Measurements from ENCODE around the gene CD226.
"Not testable (repeated sequence)": the region's sequence is repeated elsewhere in the genome, so short reads cannot be mapped to it uniquely, and the experiment has no call there.

CD226 gene

DNA sequence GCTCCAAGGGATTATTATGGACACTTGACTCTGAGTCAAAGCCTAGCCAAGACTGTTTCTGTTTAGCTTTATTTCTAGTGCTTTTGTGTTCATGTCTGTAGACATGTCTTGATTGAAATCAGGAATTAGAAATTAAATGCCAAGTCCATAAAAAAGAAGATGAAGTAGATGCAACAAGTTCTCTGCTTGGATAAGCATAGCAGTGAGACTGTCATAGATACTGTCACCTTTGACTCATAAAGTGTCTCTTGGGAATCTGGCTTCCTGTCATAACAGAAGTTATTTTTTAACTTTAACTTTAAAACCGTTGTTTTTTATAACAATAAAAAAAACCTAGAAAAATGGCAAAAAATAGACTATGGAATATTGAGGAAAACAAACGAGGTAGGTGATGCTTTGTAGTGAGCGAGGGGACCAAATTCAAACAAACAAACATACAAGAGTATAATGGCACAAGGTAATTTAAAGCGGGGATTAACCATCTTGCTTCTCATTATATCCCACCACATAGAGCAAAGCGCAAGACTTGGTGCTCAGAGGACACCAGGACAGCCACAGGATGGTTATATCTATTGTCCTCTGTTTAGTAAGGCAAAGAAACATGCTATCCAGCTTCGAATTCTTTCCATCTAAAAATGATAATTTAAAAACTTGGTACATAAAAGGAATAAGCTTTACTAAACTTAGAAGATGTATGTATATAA lies 64.6 kb downstream of the CD226 start:
- peak overlapping the region; percentile 48; the same call in 1 of the 2 replicates for H3K4me3 ChIP-seq (ENCODE audit: low read length)
- no peak for TF ChIP-seq ZNF274 (IDR thresholded peaks at IDR 0.05; ENCODE audit: low read depth, low read length)

DNA sequence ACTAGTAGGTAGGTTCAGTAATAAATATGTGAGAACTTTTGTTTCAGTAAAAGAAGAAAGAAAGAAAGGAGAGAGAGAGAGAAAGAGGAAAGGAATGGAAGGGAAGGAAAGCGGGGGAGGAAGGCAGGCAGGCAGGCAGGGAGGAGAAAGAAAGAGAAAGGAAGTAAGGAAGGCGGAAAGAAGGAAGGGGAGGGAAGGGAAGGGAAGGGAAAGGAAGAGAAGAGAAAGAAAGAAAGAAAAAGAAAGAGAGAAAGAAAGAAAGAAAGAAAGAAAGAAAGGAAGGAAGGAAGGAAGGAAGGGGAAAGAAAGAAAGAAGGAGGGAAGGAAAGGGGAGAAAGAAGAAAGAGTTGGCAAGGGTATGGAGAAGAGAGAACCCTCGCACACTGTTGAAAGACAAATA lies 67.6 kb downstream of the CD226 start:
- no peak for TF ChIP-seq ZNF274 (IDR thresholded peaks at IDR 0.05; ENCODE audit: low read depth, low read length)
- H3K4me3 ChIP-seq (ENCODE audit: low read length) = no peak overlapping the region

DNA sequence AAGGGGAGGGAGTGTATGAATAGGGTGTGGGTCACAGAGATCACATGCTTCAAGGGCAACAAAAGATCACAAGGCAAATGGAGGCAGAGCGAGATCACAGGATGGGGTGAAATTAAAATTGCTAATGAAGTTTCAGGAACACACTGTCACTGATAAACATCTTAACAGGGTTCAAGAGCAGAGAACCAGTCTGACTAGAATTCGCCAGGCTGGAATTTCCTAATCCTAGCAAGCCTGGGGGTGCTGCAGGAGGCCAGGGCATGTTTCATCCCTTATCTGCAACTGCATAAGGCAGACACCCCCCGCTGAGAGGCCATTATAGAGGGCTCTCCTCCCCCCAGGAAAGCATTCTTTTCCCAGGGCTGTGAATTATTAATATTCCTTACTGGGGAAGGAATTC lies 68.6 kb downstream of the CD226 start:
- H3K4me3 ChIP-seq (ENCODE audit: low read length) = not testable (repeated sequence)

DNA sequence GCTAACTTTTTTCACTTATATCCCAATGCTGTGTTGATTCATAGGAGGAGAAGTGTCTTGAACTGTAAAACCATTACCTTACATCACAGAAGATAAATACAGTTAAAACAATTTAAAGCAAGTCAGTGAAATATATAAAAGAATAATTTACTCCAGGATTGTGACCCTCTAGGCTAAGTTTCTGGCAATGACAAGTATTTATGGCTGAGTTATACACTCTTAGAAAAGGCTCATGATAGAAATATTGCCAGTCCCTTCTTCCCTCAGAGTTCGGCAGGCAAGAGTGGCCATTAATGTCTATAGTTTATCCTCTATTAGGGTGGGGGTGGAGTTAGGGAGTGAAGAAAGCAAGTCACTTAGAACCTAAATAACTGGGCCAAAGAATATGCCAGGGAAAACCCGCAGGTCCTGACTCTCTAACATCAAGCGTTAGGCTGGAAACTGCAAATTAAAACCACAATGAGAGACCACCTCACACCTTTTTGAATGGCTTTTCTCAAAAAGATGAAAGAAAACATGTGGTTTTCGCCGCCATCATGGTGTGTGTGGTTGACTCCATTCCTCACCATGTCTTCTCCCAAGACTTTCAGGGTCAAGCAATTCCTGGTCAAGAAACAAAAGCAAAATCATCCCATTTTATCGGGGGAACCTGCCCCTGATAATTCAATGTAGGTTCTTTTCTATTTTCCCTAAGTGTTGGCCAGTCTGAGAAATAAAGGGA lies 69.3 kb downstream of the CD226 start:
- no peak for TF ChIP-seq ZNF274 (IDR thresholded peaks at IDR 0.05; ENCODE audit: low read depth, low read length)
- H3K4me3 ChIP-seq (ENCODE audit: low read length) = no peak overlapping the region

DNA sequence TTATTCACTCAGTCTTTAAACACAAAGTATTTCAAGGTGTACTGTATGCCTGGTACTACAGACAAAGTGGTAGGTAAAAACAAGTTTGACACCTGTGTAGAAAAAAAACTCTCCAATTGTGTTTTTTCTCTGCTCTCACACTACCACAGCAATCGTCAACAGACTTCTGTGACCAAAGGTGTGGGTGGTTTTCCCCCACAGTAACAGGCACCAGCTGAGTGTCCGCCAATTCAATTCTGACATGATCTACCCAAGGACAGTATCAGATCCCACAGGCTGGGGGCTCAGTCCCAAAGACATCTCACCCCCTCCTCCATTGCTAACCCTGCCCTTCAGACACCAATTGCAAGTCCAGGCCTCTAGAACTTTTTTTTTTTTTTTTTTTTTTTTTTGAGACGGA lies 71.2 kb downstream of the CD226 start:
- no peak for TF ChIP-seq ZNF274 (IDR thresholded peaks at IDR 0.05; ENCODE audit: low read depth, low read length)
- H3K4me3 ChIP-seq (ENCODE audit: low read length) = no peak overlapping the region

DNA sequence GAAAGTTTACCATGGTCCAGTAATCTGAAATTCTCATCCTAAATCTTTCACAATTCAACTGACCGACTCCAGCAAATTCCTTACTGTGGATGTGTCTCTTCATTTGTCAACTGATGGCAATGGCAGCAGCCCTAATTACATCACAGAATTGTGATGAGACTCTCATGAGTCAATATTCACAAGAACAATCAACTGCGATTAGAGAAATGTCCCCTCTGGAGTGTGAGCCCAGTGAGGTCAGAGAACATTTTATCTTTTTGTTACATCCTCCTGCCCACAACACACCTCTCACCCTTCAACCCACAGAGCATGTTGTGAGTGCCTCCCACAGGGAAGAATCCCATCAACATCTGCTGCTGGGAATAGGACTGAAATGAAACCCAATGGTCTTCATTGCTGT lies 73.6 kb downstream of the CD226 start:
- H3K4me3 ChIP-seq (ENCODE audit: low read length) = no peak overlapping the region

DNA sequence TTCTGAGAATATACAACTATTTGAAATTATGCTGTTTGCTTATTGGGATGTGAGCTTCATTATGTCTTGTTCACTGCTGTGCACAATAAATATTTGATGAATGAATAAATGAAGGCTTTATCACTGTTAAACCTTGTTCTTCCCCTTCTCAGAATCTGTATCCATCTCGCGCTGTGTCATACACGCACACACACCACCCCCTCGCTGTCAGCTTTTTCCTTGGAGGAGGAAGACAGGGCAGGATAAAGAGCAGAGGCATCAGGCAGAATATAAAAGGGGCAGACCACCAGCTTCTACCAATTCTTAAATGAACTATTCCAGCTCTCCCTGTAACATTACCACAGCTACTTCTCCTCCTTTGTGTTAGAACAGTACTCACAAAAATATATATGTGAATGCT lies 75.0 kb downstream of the CD226 start:
- no peak overlapping the region for H3K4me3 ChIP-seq (ENCODE audit: low read length)
- TF ChIP-seq ZNF274 (IDR thresholded peaks at IDR 0.05; ENCODE audit: low read depth, low read length) = no peak

More for the DNA sequence above, 73.6 kb downstream of the CD226 start:
- TF ChIP-seq ZNF274 (IDR thresholded peaks at IDR 0.05; ENCODE audit: low read depth, low read length) = no peak

DNA sequence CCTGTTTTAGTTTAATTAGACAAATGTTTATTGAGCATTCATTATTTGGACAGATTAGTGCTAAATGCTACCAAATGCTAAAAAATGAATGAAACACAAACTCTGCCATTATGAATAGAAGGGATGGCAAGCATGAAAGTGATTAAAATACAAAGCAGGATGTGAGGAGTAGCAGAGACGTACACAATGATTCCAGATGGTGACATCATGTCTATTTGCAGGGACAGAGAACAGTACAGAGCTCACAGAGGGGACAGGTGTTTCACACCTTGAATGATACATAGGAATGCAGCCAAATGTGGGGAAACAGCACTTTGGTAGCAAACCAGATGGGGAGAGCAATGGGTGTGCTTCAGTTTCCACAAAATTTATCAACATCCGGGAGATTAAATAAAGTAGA lies 76.3 kb downstream of the CD226 start:
- H3K4me3 ChIP-seq (ENCODE audit: low read length) = no peak overlapping the region
- TF ChIP-seq ZNF274 (IDR thresholded peaks at IDR 0.05; ENCODE audit: low read depth, low read length) = no peak

DNA sequence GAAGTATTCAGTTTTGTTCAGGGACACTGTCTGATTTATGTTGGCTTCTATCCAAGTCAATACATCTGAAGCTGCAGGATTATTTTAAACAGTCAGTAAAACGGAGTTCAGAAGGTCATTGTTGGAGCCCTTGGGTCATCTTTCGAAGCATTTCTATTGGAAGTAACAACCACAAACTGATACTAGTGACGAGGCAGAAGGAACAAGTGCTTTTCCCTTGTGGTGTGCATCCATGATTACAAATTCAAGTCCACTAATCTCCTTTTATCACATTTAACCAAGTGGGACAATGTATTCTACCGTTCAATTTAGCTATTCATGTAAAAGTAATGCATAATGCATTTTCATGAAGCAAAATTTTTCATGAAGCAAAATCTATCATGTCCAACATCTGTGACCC lies 76.9 kb downstream of the CD226 start:
- TF ChIP-seq ZNF274 (IDR thresholded peaks at IDR 0.05; ENCODE audit: low read depth, low read length) = no peak
- no peak overlapping the region for H3K4me3 ChIP-seq (ENCODE audit: low read length)

DNA sequence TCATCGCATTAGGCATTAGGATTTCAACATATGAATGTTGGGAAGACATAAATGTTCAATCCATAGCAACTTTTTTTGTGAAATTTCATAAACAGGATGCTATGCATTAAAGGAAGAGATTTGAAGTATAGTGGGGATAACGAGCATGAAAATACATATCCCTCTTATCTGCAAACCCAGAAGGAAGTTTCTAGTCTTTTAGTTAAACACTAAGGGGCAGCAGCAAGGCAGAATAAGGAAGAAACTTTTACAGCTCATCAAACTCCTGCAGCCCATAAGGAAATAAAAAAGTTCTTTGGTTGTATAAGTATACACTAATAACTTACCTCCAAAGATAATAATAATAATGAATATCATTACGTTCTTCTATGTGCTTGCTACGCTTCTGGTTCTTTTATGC lies 81.5 kb downstream of the CD226 start:
- TF ChIP-seq ZNF274 (IDR thresholded peaks at IDR 0.05; ENCODE audit: low read depth, low read length) = no peak
- no peak overlapping the region for H3K4me3 ChIP-seq (ENCODE audit: low read length)

DNA sequence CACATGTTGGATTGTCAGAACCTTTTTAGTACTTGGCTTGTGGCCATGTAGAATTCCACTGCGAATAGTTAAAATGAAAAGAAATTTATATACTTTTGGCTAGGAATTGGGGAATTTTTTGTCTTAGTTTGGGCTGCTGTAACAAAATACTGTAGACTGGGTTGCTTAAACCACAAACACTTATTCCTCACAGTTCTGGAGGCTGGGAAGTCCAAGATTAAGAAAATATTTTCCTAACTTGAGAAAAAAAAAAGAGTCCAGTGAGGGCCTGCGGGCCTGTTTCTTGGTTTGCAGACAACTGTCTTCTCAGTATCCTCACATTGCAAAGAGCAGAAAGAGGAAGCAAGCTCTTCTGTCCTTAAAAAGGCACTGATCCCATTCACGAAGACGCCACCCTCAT lies 81.9 kb downstream of the CD226 start:
- H3K4me3 ChIP-seq (ENCODE audit: low read length) = no peak overlapping the region
- no peak for TF ChIP-seq ZNF274 (IDR thresholded peaks at IDR 0.05; ENCODE audit: low read depth, low read length)

DNA sequence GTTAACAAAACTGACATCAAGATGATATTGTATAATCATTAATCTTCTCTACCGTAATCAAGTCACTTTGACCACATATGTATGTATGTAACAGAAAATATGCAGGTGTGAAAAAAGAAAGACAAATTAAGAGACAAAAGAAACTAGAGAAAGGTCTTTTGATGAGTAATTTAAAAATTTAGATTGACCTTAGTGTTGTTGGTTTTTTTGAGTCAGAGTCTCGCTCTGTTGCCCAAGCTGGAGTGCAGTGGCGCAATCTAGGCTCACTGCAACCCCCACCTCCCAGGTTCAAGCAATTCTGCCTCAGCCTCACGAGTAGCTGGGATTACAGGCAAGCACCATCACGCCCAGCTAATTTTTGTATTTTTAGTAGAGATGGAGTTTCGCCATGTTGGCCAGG lies 82.9 kb downstream of the CD226 start:
- not testable (repeated sequence) for H3K4me3 ChIP-seq (ENCODE audit: low read length)

DNA sequence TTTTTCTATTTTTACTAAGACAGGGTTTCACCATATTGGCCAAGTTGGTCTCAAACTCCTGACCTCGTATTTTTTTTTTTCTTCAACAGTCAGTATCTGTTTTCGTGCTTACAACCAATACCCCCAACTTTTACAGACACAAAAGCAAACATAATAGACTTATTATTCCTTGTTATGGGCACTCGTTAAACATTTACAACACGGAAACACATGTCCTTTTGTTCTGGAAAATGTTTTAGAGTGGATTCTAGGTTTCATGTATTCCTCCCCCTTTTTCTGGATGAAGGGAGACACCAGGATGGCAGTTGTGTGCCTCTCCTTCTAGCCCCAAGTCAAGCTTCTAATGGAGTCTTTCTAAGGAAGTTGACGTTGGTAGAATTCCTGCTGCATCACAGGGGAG lies 88.8 kb downstream of the CD226 start:
- no peak for TF ChIP-seq ZNF274 (IDR thresholded peaks at IDR 0.05; ENCODE audit: low read depth, low read length)
- no peak overlapping the region for H3K4me3 ChIP-seq (ENCODE audit: low read length)

DNA sequence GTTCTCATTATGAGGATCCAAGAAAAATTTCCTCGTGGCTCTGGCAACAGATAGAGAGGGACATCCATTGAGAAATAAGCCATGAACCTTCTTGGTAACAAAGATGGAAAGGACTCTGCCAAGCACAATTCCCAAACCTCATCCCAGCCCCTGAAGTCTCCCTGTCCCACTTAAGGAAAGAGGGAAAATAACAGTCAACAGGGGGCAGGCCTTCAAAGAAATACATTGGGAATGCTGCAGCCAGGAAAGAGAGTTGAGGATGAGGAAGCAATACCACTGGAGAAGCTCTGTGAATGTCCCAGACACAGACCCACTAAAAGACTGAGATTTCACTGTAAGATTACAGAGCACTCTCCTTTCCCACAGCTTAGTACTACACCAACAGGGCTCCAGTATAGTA lies 93.2 kb downstream of the CD226 start:
- TF ChIP-seq ZNF274 (IDR thresholded peaks at IDR 0.05; ENCODE audit: low read depth, low read length) = no peak
- H3K4me3 ChIP-seq (ENCODE audit: low read length) = no peak overlapping the region

DNA sequence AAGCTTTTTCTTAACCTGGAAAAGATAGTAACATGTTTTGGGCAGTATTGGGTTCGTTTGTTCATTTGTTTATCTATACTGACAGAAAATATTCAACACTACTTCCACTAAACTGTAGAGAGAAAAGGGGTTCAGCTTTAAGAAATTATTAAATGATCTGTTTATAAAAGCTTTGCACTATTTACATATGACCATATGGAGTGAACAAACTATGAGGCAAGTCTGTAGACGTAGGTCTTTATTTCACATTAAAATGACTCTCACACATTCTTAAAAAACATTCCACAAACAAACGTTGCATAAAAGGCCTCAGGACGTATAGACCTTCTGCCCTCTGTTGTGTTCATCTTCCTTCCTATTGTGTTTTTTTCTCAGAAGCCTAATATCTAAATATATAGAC lies 94.6 kb downstream of the CD226 start:
- TF ChIP-seq ZNF274 (IDR thresholded peaks at IDR 0.05; ENCODE audit: low read depth, low read length) = no peak
- no peak overlapping the region for H3K4me3 ChIP-seq (ENCODE audit: low read length)
